GM18868 (cell line): ENCODE results near the gene KRTAP10-6.
"Not testable (repeated sequence)": the region's sequence is repeated elsewhere in the genome, so short reads cannot be mapped to it uniquely, and the experiment has no call there.

ENCODE experiments used
- ATAC-seq: cut with Tn5 transposase; IDR thresholded peaks from one replicate; pipeline ENCODE4 v1.9.1; 2021; ENCODE audit warnings: mild to moderate bottlenecking, moderate library complexity; ENCODE audit not compliant: unreplicated experiment

KRTAP10-6 gene

GRCh38 chr21:44600118-44600978, 8.0 kb upstream of the KRTAP10-6 start, which contains the start of gene KRTAP10-7:
KRTAP10-7 (plus strand) TSS chr21:44600597; CDS start chr21:44600622, 25 bp downstream.
- ATAC-seq = not testable (repeated sequence)

DNA sequence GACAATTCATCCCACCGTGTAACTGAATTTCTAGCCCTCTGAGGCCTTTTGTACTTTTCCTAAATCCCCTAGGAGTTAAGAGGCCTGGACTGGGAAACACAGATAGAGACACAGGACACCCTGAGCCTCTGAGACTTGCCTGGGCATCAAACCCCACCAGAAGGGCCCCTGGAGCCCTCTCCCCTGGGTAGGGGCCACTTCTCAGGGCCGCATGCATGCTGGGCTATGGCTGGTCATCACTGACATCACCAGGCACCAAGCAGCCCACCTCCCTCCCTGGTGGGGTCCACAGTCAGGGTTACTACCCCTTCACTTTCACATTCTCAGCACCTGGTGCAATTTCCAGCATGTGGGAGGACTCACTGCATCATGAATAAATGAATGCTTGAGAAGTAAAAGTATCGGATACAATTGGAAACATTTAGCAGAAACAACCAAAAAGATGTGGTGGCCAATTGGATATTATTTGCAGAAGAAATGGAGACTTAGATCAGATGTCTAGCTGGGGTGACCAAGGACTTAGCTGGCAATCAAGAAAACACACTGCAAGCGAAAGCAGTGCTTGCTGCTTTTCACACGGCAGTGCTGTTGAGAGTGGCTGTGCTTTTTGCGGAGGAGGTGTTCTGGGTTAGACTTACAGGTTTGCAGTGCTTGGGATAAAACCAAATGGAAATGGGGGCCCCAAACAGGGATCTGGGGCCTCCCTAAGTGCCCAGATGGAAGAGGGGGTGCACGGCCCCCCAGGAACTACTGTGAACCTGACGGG, 7.1 kb upstream of the KRTAP10-6 start:
- no peak for ATAC-seq

- no peak for ATAC-seq
Observed at GRCh38 chr21:44598061-44598460, 5.8 kb upstream of the KRTAP10-6 start.

DNA sequence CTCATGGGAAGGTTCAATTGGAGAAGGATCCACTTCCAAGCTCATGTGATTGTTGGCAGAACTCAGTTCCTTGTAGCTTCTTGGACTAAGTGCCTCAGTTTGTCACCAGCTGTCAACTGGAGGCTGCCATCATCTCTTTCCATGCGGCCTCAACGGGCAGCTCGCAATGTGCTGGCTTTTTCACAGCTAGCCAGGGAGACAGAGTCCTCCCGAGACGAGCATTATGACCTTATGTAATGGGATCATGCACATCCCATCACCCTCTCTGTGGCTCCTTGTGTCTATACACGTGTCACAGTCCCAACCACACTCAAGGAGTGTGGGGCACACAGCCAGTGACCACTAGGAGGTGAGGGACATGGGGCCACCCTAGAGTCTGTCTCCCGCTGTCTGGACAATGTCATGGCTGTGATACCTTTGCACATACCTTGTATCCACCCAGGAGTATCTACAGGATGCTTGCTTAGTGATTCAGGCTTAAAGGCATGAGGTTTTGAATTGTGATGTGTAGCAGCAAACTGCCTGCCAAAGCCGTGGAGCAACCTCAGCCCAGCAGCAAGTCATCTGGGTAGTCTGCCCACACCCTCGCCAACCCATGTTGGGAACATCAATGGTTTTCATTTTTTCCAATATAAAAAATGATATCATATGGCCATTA, 3.9 kb upstream of the KRTAP10-6 start:
- ATAC-seq = no peak

DNA sequence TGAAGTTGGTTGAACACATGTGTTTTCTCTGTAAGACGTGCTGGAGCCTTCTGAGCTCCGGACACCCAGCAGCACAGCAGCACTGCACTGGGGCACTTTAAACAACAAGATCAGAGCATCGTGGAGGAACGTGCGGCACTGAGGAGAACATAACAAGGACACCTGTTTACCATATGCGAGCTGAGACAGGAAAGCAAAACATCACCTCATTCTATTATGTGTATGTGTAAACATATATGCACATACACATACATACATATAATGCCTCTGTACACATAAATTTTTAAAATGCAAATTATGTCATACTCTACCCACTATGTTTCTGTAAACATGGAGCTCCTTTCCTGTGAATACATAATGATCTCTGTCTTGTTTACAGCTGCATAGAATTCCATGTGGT, 3.2 kb upstream of the KRTAP10-6 start:
- no peak for ATAC-seq

DNA sequence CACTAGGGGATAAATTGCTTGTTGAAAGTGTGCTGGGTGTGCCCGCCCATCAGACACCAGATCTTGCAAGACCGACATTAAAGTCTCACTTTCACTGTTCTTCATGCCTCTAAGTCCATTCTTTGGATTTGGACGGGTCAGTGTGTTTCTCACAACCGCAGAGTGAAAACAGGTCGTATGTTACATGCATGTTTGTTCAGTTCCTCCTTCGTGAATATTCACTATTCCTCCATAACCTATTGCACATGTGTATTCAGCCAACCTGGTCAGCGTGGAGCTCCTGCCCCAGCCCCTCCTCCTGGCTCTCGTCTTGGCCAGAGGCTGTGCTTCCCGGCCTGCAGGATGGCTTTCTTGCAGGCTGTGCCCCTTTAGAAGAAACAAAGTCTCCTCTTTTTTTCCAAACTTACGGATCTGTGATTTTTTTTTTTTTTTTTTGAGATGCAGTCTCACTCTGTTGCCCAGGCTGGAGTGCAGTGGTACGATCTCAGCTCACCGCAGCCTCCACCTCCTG, 2.2 kb upstream of the KRTAP10-6 start:
- no peak for ATAC-seq

DNA sequence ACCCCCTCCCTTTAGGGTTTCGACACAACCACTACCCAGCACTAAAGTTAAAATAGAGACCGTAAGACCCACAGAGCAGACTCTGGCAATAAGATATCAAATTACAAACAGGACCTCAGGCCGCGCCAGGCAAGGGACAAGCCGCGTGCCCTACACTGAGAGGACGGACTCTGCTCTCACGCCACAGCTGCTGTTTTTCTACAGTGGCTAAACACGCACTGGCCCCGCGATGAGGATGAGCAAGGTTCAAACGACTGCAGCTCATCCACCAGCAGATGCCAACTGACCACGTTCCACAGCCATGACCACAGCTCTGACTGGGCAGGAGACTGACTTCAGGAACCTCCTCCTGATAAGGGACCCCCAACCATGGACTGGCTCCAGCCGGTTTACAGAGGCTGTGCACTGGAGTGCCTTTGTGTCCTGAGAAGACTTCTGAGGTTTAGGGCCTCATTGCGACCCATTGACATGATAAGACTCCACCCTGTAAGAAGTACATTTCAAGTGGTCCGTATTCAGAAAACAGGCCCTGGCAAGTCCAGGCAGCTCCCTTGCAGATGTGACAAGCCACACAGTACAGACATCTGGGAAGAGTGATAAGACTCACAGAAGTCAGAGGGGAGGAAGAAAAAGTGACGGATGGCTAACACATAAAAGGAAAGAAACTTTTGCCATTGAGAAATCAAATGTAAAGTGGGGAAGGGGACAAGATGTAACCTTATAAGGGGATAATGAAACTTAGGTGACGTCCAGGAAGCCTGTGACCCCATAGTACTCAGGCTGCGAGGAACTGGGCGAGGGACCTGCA, 1.5 kb upstream of the KRTAP10-6 start:
- no peak for ATAC-seq

GRCh38 chr21:44591801-44592130, 539 bp downstream of the KRTAP10-6 start:
- ATAC-seq = not testable (repeated sequence)

DNA sequence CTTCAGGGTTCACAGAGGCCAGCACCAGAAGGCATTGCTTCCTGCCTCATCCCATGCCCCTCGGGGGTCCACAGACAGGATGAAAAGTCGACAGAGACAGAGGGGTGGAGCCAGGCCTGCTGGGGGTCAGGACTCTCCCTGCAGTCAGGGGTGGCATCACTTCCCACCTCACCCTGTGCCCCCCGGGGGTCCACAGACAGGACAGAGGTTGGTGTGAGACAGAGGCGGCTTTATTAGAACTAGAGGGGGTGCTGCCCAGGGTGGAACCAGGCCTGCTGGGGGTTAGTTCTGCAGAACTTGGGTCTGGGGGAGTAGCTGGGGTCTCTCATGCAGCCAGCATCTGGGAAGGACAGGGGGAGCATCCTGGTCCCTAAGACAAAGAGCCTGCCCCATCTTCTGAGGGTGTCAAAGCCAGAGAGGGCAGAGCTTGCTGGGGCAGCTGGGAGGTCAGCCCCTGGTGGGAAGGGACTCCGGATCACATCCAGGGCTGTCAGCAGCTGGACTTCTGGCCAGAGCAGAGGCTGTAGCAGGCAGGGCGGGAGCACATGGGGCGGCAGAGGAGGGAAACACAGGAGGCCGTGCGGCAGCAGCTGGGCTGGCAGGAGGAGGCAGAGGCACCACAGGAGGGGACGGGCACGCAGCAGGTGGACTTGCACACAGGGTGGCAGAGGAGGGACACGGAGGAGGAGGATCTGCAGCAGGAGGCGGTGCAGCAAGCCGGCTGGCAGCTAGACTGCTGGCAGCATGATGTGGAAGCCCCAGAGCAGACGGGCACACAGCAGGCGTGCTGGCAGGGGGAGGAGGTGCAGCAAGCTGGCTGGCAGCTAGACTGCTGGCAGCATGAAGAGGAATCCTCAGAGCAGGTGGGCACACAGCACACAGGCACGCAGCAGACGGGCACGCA, 1.2 kb downstream of the KRTAP10-6 start:
- ATAC-seq = not testable (repeated sequence)

DNA sequence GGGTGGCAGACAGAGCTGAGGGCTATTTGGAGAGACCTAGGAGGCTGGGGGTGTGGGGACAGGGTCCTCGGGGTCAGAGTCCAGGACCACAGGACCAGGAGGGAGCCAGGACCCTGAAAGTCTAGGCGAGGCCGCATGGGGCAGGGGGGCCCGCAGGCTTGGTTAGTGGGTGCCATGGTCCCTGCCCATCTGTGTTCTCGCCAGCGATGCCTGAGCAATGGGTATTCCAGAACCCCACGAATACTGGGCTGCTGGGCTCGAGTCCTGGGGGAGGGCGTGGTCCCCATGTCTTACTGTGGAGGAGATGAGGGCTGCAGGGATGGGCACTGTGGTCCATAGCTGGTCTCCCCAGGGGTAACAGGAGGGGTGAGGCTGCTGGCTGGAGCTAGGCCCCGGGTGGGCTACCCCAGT, 2.0 kb downstream of the KRTAP10-6 start:
- no peak for ATAC-seq

GRCh38 chr21:44589586-44590305, 2.6 kb downstream of the KRTAP10-6 start:
- no peak for ATAC-seq

DNA sequence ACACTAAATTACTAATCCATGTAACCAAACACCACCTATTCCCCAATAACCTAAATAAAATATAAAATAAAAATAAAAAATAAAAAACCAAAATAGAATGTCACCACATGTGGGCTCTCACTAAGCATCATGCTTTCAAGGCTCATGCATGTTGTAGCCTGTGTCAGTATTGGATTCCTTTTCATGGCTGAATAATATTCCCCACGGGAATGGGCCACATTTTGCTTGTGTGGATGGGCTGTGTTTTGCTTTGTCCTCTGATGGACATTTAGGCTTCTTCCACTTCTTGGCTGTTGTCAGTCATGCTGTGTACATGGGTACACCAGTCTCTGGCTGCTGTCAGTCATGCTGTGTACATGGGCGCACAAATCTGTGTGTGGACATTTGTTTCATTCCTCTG, 3.2 kb downstream of the KRTAP10-6 start:
- ATAC-seq = no peak

GRCh38 chr21:44585892-44586291, 6.4 kb downstream of the KRTAP10-6 start:
- ATAC-seq = no peak

GRCh38 chr21:44583800-44584147, 8.5 kb downstream of the KRTAP10-6 start:
- no peak for ATAC-seq

DNA sequence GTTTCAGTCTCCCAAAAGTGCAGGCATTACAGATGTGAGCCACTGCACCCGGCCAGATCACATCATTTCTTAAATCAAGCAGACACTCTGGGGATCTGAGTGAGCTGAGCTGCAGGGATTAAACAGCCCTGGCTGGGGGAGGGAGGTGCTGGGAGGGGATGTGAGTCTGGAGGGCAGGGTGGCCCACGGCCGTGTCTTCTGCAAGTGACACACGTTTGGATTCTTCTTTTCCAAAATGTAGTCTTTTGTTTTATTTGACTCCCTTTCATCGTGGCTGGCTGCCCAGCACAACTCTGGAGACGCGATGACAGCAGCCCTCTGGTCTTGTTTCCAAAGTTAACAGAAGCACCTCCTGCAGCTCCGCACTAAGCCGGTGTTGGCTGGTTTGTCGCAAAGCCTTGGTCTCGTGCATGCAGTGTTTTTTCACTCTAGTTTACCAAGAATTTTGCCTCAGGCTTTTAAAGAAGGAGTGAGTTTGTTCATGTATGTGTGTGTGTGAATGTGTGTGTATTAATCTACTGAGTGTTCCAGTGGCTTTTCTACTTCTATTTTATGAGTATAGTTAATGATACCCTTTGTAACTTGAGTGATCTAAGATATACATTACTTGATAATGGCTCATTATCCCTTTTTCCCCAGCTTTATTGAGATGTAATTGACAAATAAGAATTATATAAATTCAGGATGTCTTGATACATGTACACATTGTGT, 9.1 kb downstream of the KRTAP10-6 start:
- ATAC-seq = no peak

DNA sequence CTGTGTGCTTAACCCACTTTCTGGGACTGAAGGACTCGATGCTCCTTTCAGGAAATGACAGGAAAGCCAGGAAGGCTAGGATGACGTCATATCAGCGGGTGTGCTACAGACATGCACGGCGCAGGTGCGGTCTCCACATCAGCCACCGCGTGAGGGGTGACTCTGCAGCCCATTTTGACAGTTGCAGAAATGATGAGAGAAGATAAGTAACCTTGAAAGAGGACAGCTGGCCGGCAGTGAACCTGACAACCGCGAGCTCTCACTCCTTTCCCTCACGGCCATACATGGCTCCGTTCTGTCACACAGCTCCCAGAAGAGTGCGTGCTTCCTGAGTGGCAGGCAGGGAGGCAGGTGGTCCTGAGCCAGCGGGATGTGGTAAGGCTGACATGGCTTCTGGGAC, 10.2 kb downstream of the KRTAP10-6 start:
- no peak for ATAC-seq

DNA sequence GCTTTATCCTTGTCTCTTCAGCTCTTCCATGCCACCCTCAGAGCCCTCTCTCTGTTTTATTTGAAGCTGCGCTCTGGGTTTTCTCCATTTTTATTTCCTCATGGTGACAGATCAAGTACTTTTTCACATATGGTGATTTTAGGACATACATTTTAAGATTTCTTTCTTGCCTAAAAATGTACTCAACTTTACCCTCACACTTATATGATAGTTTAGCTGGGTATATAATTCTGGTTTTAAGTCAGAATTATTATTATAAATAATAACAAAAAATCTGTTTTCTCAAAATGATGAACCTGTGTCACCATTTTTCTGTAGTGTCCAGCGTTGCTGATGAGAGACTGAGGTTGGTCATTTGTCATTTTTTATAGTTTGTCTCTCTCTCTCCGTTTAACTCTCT, 11.1 kb downstream of the KRTAP10-6 start:
- no peak for ATAC-seq

DNA sequence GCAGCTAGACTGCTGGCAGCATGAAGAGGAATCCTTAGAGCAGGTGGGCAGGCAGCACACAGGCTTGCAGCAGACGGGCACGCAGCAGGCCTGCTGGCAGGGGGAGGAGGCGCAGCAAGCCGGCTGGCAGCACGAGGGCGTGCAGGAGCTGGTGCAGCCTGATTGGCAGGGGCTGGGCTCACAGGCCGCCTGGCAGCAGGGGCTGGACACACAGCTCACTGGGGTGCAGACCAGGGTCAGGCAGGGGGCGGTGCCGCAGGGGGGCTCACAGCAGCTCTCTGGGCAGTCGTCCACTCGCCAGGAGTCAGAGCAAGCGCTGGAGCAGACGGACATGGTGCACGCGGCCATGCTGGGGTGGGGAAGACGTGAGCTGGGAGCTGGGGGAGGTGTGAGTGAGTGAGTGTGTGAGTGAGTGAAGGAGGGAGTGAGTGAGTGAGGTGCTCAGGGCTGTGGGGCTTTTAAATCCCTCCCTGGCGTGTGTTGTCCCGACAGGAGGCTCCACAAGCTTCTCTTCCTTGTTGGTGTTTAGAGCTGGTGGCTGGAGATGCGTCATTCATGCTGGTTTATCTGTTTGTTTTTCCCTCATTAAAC, 12.0 kb downstream of the KRTAP10-6 start, which contains the start of gene KRTAP10-5:
TSS of gene KRTAP10-5 (minus strand) at position 374 of the 591 bp plus-strand sequence. CDS start at position 348, 26 bp downstream.
- not testable (repeated sequence) for ATAC-seq
